Spleen (tissue), 11 donors: ENCODE results near the gene RNGTT. TPM values are rescaled to one million over a fixed set of nuclear protein-coding genes. Genes with fewer than 3 reads are reported as not detected.

Experiments
- DNase-seq: peaks from one replicate; pipeline ENCODE4 v3.0.0-alpha.2; 2020
- H3K27ac ChIP-seq, 8 donors: fragments of 200-600 bp; sonication (generic) in 7 of 8; 1 replicate in 4 of 8; 2 replicates in 4 of 8; pipeline versions ENCODE4 v1.5.0 to v1.8.0; 2016 to 2021; ENCODE audit warnings: inconsistent platforms in 4 of 8, mild to moderate bottlenecking in 4 of 8, moderate library complexity in 1 of 8
- H3K27me3 ChIP-seq, 7 donors: fragments of 200-600 bp; sonication (generic) in 6 of 7; replicated peaks in 1 of 7; 1 replicate in 4 of 7; 2 replicates in 3 of 7; pipeline versions ENCODE4 v1.5.0 to v1.8.0; 2016 to 2021; ENCODE audit warnings: inconsistent platforms in 3 of 7, mild to moderate bottlenecking in 1 of 7
- H3K36me3 ChIP-seq, 6 donors: fragments of 200-600 bp; sonication (generic) in 5 of 6; 1 replicate in 4 of 6; 2 replicates in 2 of 6; pipeline versions ENCODE4 v1.5.0 to v1.8.0; 2016 to 2021; ENCODE audit warnings: inconsistent platforms in 2 of 6
- H3K4me1 ChIP-seq, 6 donors: fragments of 200-600 bp; sonication (generic) in 5 of 6; 1 replicate in 3 of 6; 2 replicates in 3 of 6; pipeline versions ENCODE4 v1.5.0 to v1.8.0; 2016 to 2021; ENCODE audit warnings: inconsistent platforms in 3 of 6
- H3K4me3 ChIP-seq, 8 donors: fragments of 200-600 bp; sonication (generic) in 7 of 8; 1 replicate in 4 of 8; 2 replicates in 4 of 8; pipeline versions ENCODE4 v1.5.0 to v1.8.0; 2016 to 2021; ENCODE audit warnings: inconsistent platforms in 4 of 8, mild to moderate bottlenecking in 4 of 8, moderate library complexity in 2 of 8
- H3K9me3 ChIP-seq, 8 donors: fragments of 200-600 bp; sonication (generic) in 7 of 8; 1 replicate in 4 of 8; 2 replicates in 4 of 8; pipeline versions ENCODE4 v1.5.0 to v1.8.0; 2016 to 2021; ENCODE audit warnings: inconsistent platforms in 4 of 8
- POLR2A ChIP-seq, 3 donors: fragments of 450-650 bp; IDR thresholded peaks; one replicate each; pipeline ENCODE4 v1.5.1; 2017; ENCODE audit warnings: antibody characterized with exemption in 3 of 3, mild to moderate bottlenecking in 1 of 3
- POLR2AphosphoS5 ChIP-seq, 3 donors: sonication (generic); formaldehyde crosslinking; IDR thresholded peaks; one replicate each; pipeline ENCODE4 v1.5.1; 2017; ENCODE audit warnings: antibody characterized with exemption in 3 of 3
- WGBS, 5 donors: extraction: QIAGEN DNeasy Blood & Tissue Kit in 3 of 5; methylation state at CpG; one replicate each; pipeline versions ENCODE4 v1.1.5 to v1.1.7; 2013 to 2018; 5-methylcytosine and 5-hydroxymethylcytosine counted together
- intact Hi-C: fragments of 100-400 bp; cut with DNase I; formaldehyde crosslinking; loops from one replicate; pipeline ENCODE4 v1.15.0; 2023; ENCODE audit warnings: low total_unique reads
- polyA plus RNA-seq, 3 donors: library from polyadenylated mRNA; stranded (reverse); fragments of 200-250 nt; gene quantifications; one replicate each; pipeline ENCODE4 v1.2.1, GENCODE V29; 2013
- total RNA-seq, 7 donors: library from RNA; depleted of rRNA in 3 of 7; stranded (reverse); fragments of >200 nt in 3 of 7; fragmentation: NEBNext Ultra II Directional in 4 of 7; extraction: Animal tissue kit (Norgen Biotek cat#: 25700) in 4 of 7; gene quantifications; one replicate each; pipeline versions ENCODE4 v1.1.0 to v1.2.1, GENCODE V29; 2016 to 2021
- TF ChIP-seq, protein P1 (sequence below), 11 experiments: fragments of 200-600 bp in 7 of 11; fragments of 450-650 bp in 4 of 11; sonication (generic) in 4 of 11; IDR thresholded peaks in 8 of 11; conservative IDR thresholded peaks in 3 of 11; 1 replicate in 7 of 11; 2 replicates in 4 of 11; pipeline versions ENCODE4 v1.4.0 to v1.8.0; 2016 to 2021; ENCODE audit warnings: antibody characterized with exemption in 11 of 11, inconsistent platforms in 4 of 11, mild to moderate bottlenecking in 1 of 11
- donor health status: healthy with polysubstance abuse.
- donor health status: DM: no; HTN: no; CAD: no; lungs with moderate emphysema.
- donor health status: DM: no; HTN: no; CAD: no.
- donor health status: Bipolar disorder and iron deficiency.
- donor health status: healthy.
- donor health status: DM: no; HTN: no; CAD: no.
- donor health status: DM: yes; HTN: yes; CAD: no.

The RNGTT gene
- total and polyA plus RNA-seq, 10 donors, result 9.4 to 27.1 (median 17.6) TPM

DNA sequence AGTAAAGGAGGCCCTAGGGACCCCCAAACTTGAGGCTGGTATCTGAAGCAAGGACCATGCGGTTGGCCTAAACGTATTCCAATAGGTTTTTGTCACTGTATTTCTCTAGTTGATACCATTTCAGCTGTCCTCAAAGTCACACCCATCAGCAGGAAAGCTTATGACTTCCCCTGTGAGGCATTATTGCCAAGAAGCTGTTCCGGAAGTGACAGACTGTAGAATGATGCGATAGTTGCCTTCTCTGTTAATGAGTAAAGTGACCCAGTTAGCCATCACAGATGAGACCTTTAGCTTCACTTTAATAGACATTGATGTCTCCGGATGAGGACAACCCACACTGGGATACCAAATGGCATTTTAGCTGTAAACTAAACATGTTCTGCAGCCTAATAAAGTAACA is 147.9 kb downstream of the RNGTT start:
- WGBS, 5 donors, result 79 to 91% (median 84%) methylated on average over 5 of the region's 5 CpGs
- Histone ChIP-seq H3K9me3 (no peaks in the 10 kb centered on the region), H3K36me3 (peaks cover 0 to 7% (median 0%) of the 10 kb centered on the region in 6 donors), H3K4me3 (no peak overlapping the region), H3K4me1 (peaks cover 0 to 5% (median 0%) of the 10 kb centered on the region in 6 donors), H3K27me3 (no peaks in the 10 kb centered on the region), H3K27ac (no peak overlapping the region)
- intact Hi-C loops, result no loop called here
- TF ChIP-seq POLR2AphosphoS5 (IDR thresholded peaks at IDR 0.05), result no peak
- TF ChIP-seq, protein P1, sequence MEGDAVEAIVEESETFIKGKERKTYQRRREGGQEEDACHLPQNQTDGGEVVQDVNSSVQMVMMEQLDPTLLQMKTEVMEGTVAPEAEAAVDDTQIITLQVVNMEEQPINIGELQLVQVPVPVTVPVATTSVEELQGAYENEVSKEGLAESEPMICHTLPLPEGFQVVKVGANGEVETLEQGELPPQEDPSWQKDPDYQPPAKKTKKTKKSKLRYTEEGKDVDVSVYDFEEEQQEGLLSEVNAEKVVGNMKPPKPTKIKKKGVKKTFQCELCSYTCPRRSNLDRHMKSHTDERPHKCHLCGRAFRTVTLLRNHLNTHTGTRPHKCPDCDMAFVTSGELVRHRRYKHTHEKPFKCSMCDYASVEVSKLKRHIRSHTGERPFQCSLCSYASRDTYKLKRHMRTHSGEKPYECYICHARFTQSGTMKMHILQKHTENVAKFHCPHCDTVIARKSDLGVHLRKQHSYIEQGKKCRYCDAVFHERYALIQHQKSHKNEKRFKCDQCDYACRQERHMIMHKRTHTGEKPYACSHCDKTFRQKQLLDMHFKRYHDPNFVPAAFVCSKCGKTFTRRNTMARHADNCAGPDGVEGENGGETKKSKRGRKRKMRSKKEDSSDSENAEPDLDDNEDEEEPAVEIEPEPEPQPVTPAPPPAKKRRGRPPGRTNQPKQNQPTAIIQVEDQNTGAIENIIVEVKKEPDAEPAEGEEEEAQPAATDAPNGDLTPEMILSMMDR (IDR thresholded peaks at IDR 0.05 in 8 of 11, conservative IDR thresholded peaks at IDR 0.05 in 3 of 11), result no peak
- TF ChIP-seq POLR2A (IDR thresholded peaks at IDR 0.05), result no peak
- no peak for DNase-seq

DNA sequence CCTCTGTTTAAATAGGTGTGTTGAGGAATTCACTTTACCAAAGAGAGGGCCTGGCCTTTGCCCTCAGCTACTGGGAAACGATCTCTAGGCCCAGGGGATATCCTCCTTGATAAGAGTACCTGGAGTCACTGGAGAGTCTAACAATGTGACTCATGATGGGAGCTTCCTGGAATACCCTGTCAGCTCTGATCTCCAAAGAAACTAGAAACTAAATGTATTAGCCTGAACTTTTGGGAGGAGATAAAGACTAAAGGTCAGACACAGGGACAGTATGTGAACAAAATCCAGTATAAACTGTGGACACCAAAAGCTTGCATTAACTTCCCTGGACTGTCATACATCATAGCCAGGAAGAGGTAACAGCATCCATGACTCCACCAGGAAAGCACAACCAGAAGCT is 148.5 kb downstream of the RNGTT start:
- TF ChIP-seq POLR2A (IDR thresholded peaks at IDR 0.05), result no peak
- TF ChIP-seq, protein P1 (IDR thresholded peaks at IDR 0.05 in 8 of 11, conservative IDR thresholded peaks at IDR 0.05 in 3 of 11), result no peak
- no peak for TF ChIP-seq POLR2AphosphoS5 (IDR thresholded peaks at IDR 0.05)
- intact Hi-C loops, result no loop called here
- WGBS, 5 donors, result 69 to 92% (median 79%) methylated on average over 1 of the region's 1 CpG

DNA sequence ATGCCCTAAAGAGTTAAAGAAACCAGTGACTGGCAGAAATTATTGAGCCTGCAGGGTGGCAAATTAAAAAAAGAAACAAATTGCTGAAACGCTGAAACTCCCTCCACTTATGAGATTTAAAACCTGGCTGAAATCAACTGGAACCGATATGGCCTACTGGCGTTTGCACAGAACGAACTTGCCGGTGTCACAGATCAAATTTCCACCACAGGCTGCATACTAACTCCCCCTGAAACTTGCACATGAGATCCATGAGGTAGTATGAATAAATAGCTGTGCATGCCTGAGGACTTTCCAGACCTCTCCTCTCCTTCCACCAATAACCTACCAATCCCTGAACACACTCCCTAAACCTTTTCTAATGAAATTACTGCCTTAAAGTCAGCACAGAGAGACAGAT is 150.4 kb downstream of the RNGTT start:
- 89 to 94% (median 93%) methylated on average over 5 of the region's 5 CpGs for WGBS, 5 donors
- H3K36me3 ChIP-seq, result peaks cover 0 to 7% (median 0%) of the 10 kb centered on the region in 6 donors
- DNase-seq, result no peak
- no peak overlapping the region for H3K27ac ChIP-seq
- H3K27me3 ChIP-seq, result no peaks in the 10 kb centered on the region
- peaks cover 0 to 9% (median 5%) of the 10 kb centered on the region in 8 donors for H3K9me3 ChIP-seq
- TF ChIP-seq, protein P1 (IDR thresholded peaks at IDR 0.05 in 8 of 11, conservative IDR thresholded peaks at IDR 0.05 in 3 of 11), result no peak
- TF ChIP-seq POLR2AphosphoS5 (IDR thresholded peaks at IDR 0.05), result no peak
- TF ChIP-seq POLR2A (IDR thresholded peaks at IDR 0.05), result no peak
- no peak overlapping the region for H3K4me3 ChIP-seq
- intact Hi-C loops, result no loop called here
- H3K4me1 ChIP-seq, result peaks cover 0 to 2% (median 0%) of the 10 kb centered on the region in 6 donors

More for the DNA sequence above, 148.5 kb downstream of the RNGTT start:
- H3K4me3 ChIP-seq, result no peak overlapping the region
- H3K4me1 ChIP-seq, result peaks cover 0 to 5% (median 0%) of the 10 kb centered on the region in 6 donors
- H3K27me3 ChIP-seq, result no peaks in the 10 kb centered on the region
- H3K9me3 ChIP-seq, result no peaks in the 10 kb centered on the region
- no peak overlapping the region for H3K27ac ChIP-seq
- H3K36me3 ChIP-seq, result peaks cover 0 to 7% (median 0%) of the 10 kb centered on the region in 6 donors
- DNase-seq, result no peak

DNA sequence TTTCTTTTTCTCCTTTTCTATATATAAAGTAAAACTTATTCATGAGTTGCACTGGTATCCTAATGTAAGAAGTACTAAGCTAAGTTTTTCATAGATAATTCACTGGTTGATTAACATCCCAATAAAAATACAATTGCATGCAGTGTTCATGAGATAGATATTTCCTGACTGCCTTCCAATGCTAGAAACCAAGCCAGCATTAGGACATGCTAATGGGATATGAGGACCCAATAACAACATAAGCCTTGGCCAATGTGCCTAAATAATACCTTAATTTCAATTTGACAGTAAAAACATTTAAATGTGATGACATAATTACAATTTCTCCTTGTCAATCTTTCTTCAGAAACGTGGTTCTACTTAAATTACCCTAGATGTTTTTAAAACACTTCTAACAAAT is 152.7 kb downstream of the RNGTT start:
- no peak for DNase-seq
- Histone ChIP-seq H3K27ac (no peak overlapping the region), H3K4me3 (no peak overlapping the region), H3K9me3 (peaks cover 0 to 25% (median 20%) of the 10 kb centered on the region in 8 donors), H3K27me3 (no peaks in the 10 kb centered on the region), H3K36me3 (peaks cover 0 to 18% (median 0%) of the 10 kb centered on the region in 6 donors), H3K4me1 (peaks cover 0 to 2% (median 0%) of the 10 kb centered on the region in 6 donors)
- 70 to 84% (median 81%) methylated on average over 1 of the region's 1 CpG for WGBS, 5 donors
- no peak for TF ChIP-seq POLR2A (IDR thresholded peaks at IDR 0.05)
- TF ChIP-seq POLR2AphosphoS5 (IDR thresholded peaks at IDR 0.05), result no peak
- TF ChIP-seq, protein P1 (IDR thresholded peaks at IDR 0.05 in 8 of 11, conservative IDR thresholded peaks at IDR 0.05 in 3 of 11), result no peak
- intact Hi-C loops, result no loop called here
